ENCODE data around the gene GRIN1.

Gene GRIN1

DNA sequence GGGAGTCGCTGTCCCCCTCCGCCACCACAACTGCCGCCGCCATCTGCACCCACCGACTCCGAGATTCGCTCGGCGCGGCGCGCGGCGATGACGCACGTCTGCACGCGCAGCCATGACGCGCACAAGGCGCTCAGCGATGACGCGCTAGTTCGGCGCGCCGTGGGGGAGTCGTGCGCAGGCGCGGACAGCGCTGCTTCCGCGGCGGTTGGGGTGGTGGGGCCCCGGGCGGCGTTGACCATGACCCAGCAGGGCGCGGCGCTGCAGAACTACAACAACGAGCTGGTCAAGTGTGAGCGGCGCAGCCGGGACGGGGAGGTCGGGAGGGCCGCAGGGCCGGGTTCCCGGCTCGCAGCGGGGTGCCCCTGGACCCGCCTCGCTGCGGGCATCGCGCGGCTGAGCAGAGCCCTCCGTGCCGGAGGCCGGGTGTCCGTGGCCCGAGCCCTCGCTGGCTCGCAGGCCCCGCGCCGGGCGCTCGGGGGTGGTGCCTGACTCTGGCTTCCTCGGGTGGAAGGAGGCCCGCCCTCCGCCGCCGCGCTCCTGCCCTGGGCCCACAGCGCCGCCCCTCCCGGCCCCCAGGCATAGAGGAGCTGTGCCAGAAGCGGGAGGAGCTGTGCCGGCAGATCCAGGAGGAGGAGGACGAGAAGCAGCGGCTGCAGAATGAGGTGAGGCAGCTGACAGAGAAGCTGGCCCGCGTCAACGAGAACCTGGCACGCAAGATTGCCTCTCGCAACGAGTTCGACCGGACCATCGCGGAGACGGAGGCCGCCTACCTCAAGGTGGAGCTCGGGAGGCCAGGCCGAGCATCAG lies 49.7 kb downstream of the GRIN1 start, which contains the start of the genes ANAPC2 and SSNA1:
ANAPC2 (minus strand) TSS at position 71 of the 807 bp plus-strand sequence; CDS start at position 43, 28 bp downstream.
SSNA1 (plus strand) TSS at position 187 of the 807 bp plus-strand sequence; CDS start at position 238, 51 bp downstream.
- TF ChIP-seq, protein P1, sequence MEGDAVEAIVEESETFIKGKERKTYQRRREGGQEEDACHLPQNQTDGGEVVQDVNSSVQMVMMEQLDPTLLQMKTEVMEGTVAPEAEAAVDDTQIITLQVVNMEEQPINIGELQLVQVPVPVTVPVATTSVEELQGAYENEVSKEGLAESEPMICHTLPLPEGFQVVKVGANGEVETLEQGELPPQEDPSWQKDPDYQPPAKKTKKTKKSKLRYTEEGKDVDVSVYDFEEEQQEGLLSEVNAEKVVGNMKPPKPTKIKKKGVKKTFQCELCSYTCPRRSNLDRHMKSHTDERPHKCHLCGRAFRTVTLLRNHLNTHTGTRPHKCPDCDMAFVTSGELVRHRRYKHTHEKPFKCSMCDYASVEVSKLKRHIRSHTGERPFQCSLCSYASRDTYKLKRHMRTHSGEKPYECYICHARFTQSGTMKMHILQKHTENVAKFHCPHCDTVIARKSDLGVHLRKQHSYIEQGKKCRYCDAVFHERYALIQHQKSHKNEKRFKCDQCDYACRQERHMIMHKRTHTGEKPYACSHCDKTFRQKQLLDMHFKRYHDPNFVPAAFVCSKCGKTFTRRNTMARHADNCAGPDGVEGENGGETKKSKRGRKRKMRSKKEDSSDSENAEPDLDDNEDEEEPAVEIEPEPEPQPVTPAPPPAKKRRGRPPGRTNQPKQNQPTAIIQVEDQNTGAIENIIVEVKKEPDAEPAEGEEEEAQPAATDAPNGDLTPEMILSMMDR (conservative IDR thresholded peaks at IDR 0.05; ENCODE audit: low read length) = peak; percentile 42
- peak within 1 kb of the TSS; percentile 96 for H3K4me3 ChIP-seq (ENCODE audit: low read length)
- DNase-seq (ENCODE audit: low read depth) = peak; percentile 91

DNA sequence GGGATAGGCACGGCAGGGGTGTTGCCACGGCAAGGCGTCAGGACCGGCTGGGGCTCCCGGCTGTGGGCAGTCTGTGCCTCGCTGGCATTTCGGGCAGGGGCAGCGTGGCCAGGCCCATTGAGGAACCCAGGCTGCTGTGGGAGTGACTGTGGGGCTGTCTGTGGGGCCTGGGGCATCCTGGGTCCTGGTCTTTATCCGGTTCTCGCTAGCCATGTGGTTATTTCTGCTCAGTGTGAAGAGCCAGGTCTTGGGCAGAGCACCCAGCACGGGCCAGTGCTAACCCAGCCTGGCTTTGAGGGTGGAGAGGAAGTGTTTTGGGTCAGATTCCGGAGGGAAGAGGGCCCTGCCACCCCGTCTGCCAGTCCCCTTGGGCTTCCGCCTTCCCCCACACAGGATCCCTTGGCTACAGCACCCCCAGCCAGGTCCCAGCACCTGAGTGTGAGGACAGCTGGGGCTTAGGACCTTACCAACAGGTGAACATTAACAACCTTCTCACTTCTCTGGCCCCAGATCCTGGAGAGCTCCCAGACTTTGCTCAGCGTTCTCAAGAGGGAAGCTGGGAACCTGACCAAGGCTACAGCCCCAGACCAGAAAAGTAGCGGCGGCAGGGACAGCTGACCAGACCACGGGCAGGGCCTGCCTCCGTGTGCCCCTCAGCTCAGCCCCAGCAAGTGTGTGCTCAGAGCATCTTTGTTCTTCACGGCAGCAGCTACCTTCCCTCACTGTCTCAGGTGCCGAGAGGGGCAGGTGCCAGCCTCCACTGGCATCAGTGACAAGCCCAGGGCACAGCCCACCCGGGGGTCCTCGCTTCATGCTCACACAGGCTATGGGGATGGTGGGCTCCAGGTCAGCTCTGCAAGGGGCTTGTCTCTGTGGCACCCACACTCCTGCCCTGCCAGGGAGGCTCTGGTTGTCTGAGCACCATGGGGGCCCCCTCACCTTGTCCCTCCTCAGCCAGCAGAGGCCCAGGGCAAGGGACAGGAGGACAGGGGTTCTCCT lies 50.6 kb downstream of the GRIN1 start:
- DNase-seq (ENCODE audit: low read depth) = no peak
- TF ChIP-seq, protein P1 (conservative IDR thresholded peaks at IDR 0.05; ENCODE audit: low read length) = no peak
- H3K4me3 ChIP-seq (ENCODE audit: low read length) = peak overlapping the region; percentile 96

DNA sequence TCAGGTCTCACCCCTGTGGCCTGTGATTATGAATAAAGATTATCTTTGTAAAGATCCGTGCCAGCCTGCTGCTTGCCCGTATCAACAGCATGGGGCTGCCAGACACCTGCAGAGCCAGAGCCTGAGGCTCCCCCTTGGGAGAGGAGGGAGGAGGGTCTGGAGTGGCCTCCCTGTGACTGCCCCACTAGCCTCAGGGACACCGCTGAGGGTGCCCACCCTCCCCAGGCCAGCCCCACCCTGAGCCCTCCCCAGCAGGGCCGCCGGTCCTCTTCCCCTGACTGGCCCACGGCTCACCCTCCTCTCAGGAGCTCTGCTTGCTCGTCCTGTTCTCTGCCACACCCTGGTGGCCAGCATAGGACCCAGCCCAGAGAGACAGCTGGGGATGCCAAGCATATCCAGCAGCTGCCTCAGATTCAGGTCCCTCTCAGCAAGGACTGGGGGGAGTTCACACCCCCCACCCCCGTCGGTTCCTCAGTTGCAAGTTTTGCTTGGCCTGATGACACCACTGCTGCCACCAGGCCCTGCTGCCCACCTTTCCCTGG lies 51.4 kb downstream of the GRIN1 start:
- TF ChIP-seq, protein P1 (conservative IDR thresholded peaks at IDR 0.05; ENCODE audit: low read length) = no peak
- DNase-seq (ENCODE audit: low read depth) = no peak
- no peak overlapping the region; the same call in 1 of the 2 replicates for H3K4me3 ChIP-seq (ENCODE audit: low read length)

DNA sequence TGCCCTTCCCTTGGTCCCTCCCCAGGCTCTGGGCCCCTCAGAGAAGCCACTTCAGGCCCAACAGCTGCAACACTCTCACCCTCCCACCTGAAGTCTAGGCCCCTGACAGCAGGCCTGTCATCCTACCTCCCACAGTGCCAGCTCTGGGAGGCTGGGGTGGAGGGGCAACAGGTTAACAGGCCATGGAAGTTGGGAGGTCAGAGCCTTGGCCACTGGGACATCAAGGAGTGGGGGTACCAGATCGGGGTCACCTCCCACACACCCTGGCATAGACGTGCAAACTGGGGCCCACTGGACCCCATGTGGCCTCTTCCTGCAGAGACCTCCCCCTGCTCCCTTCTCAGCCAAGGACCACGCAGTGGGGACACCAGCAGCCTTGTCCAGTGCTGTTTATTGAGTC lies 52.3 kb downstream of the GRIN1 start:
- no peak for DNase-seq (ENCODE audit: low read depth)
- TF ChIP-seq, protein P1 (conservative IDR thresholded peaks at IDR 0.05; ENCODE audit: low read length) = no peak

DNA sequence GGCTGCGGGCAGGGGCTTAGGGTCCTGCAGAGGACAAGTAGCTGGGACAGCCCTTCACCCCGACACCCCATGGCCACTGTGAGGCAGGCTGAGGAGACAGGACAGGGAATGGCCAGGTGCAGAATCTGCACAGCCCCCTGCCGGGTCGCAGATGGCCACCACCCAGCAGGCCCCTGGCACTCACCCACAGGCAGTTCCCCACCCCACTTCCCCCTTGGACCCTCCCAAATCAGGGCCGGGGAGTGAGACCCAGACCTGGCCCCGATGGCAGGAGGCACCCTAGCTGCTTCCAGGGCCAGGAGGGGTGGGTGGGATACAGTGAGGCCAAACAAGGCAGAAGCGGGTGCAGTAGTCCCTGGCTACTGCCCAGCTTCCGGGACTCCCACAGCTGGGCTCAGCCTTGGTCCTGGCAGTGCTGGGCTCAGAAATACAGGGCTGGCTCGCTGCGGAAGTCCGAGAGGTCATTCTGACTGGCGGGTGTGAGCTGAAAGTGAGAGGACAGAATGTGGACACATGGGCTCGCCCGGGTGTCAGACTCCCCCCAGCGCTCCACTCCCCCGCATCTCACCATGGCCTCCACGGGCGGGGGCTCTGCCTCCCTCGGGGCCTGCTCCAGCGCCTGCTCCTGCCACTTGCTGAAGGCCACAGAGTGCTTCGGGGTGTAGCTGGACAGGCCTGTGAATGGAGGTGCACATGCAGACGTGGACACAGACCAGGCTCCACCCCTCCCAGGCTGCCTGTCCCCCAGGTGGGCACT lies 52.9 kb downstream of the GRIN1 start:
- no peak overlapping the region for H3K4me3 ChIP-seq (ENCODE audit: low read length)
- DNase-seq (ENCODE audit: low read depth) = no peak
- TF ChIP-seq, protein P1 (conservative IDR thresholded peaks at IDR 0.05; ENCODE audit: low read length) = no peak

More for the DNA sequence above, 52.3 kb downstream of the GRIN1 start:
- no peak overlapping the region for H3K4me3 ChIP-seq (ENCODE audit: low read length)

DNA sequence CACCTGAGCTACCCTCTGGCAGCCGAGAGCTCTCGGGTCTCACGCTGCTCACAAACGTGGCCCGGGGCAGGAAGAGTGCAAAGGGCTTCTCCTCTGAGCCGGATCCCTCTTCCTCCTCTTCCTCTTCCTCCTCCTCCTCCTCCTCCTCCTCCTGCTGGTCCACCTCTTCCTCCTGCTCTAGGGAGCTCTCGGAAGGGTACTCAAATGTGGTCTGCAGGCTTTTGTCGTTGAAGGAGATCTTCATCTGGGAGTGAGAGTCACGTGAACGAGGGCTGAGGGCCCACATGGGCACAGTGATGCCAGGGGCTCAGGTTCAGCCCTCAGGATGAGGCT lies 53.5 kb downstream of the GRIN1 start:
- no peak for DNase-seq (ENCODE audit: low read depth)
- H3K4me3 ChIP-seq (ENCODE audit: low read length) = no peak overlapping the region
- TF ChIP-seq, protein P1 (conservative IDR thresholded peaks at IDR 0.05; ENCODE audit: low read length) = no peak

Measured in AG10803 (cell line).